K562 (cell line): ENCODE measurements around the gene ASPG. TPM values are rescaled to one million over a fixed set of nuclear protein-coding genes. Genes with fewer than 3 reads are reported as not detected.

ENCODE experiments used
- ATAC-seq: fragments of 200-7000 bp; cut with Tn5 transposase; 3 replicates; pipeline ENCODE4 v1.9.1; 2020; ENCODE audit warnings: moderate library complexity
- BruUV-seq: library from RNA; stranded (reverse); fragments of 400-500 nt; replicated peaks from 2 replicates; lab custom pipeline; 2021; lab: Mats Ljungman, UMichigan
- CTCF ChIA-PET: fragments of 300-600 bp; formaldehyde crosslinking; extraction: SDS; loops from one replicate; lab custom pipeline; 2021; ENCODE audit warnings: low intra/inter-chr PET ratio; lab: Yijun Ruan, JAX
- POLR2A ChIA-PET: fragments of 300-600, 350-650 bp; sonication (Branson Sonifier 250); formaldehyde crosslinking; extraction: SDS; loops from one replicate; lab custom pipeline; 2021; ENCODE audit warnings: antibody characterized with exemption, inconsistent platforms; lab: Yijun Ruan, JAX
- DNase-seq, 4 experiments: peaks; one replicate each; pipeline versions ENCODE4 v3.0.0 to v3.0.0-alpha.2; 2011 to 2018; ENCODE audit warnings: low spot score in 3 of 4, mixed read lengths in 3 of 4; ENCODE audit errors: extremely low read depth in 1 of 4
- FAIRE-seq: peaks from 2 replicates; lab custom pipeline; 2011; peaks lifted over from hg19 to GRCh38; lab: Jason Lieb, UNC
- H2AFZ ChIP-seq: 2 replicates; pipeline ENCODE4 v1.6.0; 2011; ENCODE audit warnings: low read depth, low read length, control low read depth, inconsistent platforms
- H3K27ac ChIP-seq: fragments of 200-600 bp; 3 replicates; pipeline ENCODE4 v1.8.0; 2011; ENCODE audit warnings: low read depth, mild to moderate bottlenecking, control low read depth, inconsistent platforms, low read length, moderate library complexity, mixed read lengths; ENCODE audit errors: extremely low read depth
- H3K27me3 ChIP-seq, 2 experiments: fragments of 300-600 bp in 1 of 2; 2 replicates in 1 of 2; 3 replicates in 1 of 2; pipeline versions ENCODE4 v1.6.0 to v1.8.0; 2011; ENCODE audit warnings: inconsistent platforms in 2 of 2, low read length in 2 of 2, mild to moderate bottlenecking in 1 of 2, mixed read lengths in 1 of 2, moderate library complexity in 1 of 2; ENCODE audit not compliant: control insufficient read depth in 2 of 2, insufficient read depth in 2 of 2
- H3K36me3 ChIP-seq: fragments of 300-600 bp; 3 replicates; pipeline ENCODE4 v1.8.0; 2011; ENCODE audit warnings: mild to moderate bottlenecking, low read length, inconsistent platforms; ENCODE audit not compliant: control insufficient read depth, insufficient read depth
- H3K4me1 ChIP-seq, 2 experiments: fragments of 200-600 bp in 1 of 2; replicated peaks in 1 of 2; 2 replicates in 1 of 2; 3 replicates in 1 of 2; pipeline versions ENCODE4 v1.5.1 to v1.8.0; 2011; ENCODE audit warnings: inconsistent platforms in 2 of 2, low read length in 2 of 2, mild to moderate bottlenecking in 1 of 2, mixed read lengths in 1 of 2, moderate library complexity in 1 of 2; ENCODE audit not compliant: control insufficient read depth in 2 of 2, insufficient read depth in 2 of 2
- H3K4me2 ChIP-seq: 2 replicates; pipeline ENCODE4 v1.6.1; 2011; ENCODE audit warnings: low read length, control low read depth, inconsistent platforms, mixed read lengths; ENCODE audit not compliant: insufficient read depth
- H3K4me3 ChIP-seq: fragments of 200-600 bp; sonication (generic), shearing (Covaris generic); 2 replicates; pipeline ENCODE4 v1.5.1; 2016; ENCODE audit warnings: control low read depth, inconsistent platforms
- H3K79me2 ChIP-seq: fragments of 200-600 bp; 3 replicates; pipeline ENCODE4 v1.8.0; 2011; ENCODE audit warnings: low read length, inconsistent platforms; ENCODE audit not compliant: control insufficient read depth, insufficient read depth
- H3K9ac ChIP-seq, 2 experiments: 2 replicates each; pipeline versions ENCODE4 v1.6.0 to v1.6.1; 2011; ENCODE audit warnings: low read depth in 2 of 2, low read length in 2 of 2, control low read depth in 1 of 2, inconsistent platforms in 1 of 2, mild to moderate bottlenecking in 1 of 2, mixed read lengths in 1 of 2; ENCODE audit not compliant: insufficient read depth in 1 of 2
- H3K9me1 ChIP-seq: one replicate; pipeline ENCODE4 v1.6.0; 2011; ENCODE audit warnings: inconsistent platforms, mild to moderate bottlenecking, low read length, moderate library complexity; ENCODE audit not compliant: control insufficient read depth, insufficient read depth
- H3K9me3 ChIP-seq: replicated peaks from 2 replicates; pipeline ENCODE4 v1.5.1; 2011; ENCODE audit warnings: low read depth, low read length, inconsistent platforms; ENCODE audit not compliant: control insufficient read depth, insufficient read depth
- H4K20me1 ChIP-seq: replicated peaks from 2 replicates; pipeline ENCODE4 v1.6.1; 2011; ENCODE audit warnings: low read length, inconsistent platforms, mixed read lengths; ENCODE audit not compliant: control insufficient read depth, insufficient read depth
- DLX4 ChIP-seq: fragments of 250-450 bp; sonication (Bioruptor Pico); IDR thresholded peaks from 2 replicates; pipeline ENCODE4 v1.6.1; 2021; ENCODE audit warnings: mild to moderate bottlenecking
- EGR1 ChIP-seq: fragments of 450-650 bp; conservative IDR thresholded peaks from 2 replicates; pipeline ENCODE4 v1.6.1; 2017; ENCODE audit warnings: mild to moderate bottlenecking
- ESRRB ChIP-seq: fragments of 250-450 bp; sonication (Bioruptor Pico); IDR thresholded peaks from 2 replicates; pipeline ENCODE4 v1.5.0; 2020; ENCODE audit warnings: mild to moderate bottlenecking, moderate library complexity, borderline replicate concordance
- HMG20A ChIP-seq: fragments of 450-650 bp; formaldehyde crosslinking; conservative IDR thresholded peaks from 2 replicates; pipeline ENCODE4 v1.4.0; 2020; ENCODE audit warnings: mild to moderate bottlenecking, mixed read lengths
- IRF1 ChIP-seq: sonication (generic); formaldehyde crosslinking; IDR thresholded peaks from 2 replicates; pipeline ENCODE4 v1.8.0; 2022; ENCODE audit warnings: missing genetic modification reagents, mild to moderate bottlenecking, borderline replicate concordance
- IRF9 ChIP-seq: fragments of 450-650 bp; IDR thresholded peaks from 2 replicates; pipeline ENCODE4 v1.6.1; 2016; ENCODE audit warnings: missing biosample characterization, missing genetic modification characterization
- WGBS: fragments of 100-300 bp; shearing (Covaris generic); methylation state at CpG from one replicate; pipeline ENCODE4 v1.1.6; 2016; ENCODE audit warnings: low coverage, mixed read lengths; ENCODE audit not compliant: insufficient coverage; ENCODE audit errors: missing lambda C conversion rate; 5-methylcytosine and 5-hydroxymethylcytosine counted together
- in situ Hi-C: fragments of 300-500 bp; cut with MboI; formaldehyde crosslinking; loops from 4 replicates; pipeline ENCODE4 v1.15.0; 2018; ENCODE audit warnings: inconsistent platforms, mixed read lengths
- intact Hi-C: fragments of 100-400 bp; cut with micrococcal nuclease; formaldehyde crosslinking; loops from 2 replicates; pipeline ENCODE4 v1.14.2; 2022
- polyA plus RNA-seq, 8 experiments: library from polyadenylated mRNA; depleted of rRNA in 4 of 8; stranded (reverse) in 5 of 8; unstranded in 3 of 8; fragments of >200 nt; fragmentation: Nextera tagmentation in 2 of 8; fragmentation: Illumina TruSeq in 1 of 8; extraction: Ambion mirVana in 2 of 8; extraction: Trizol in 1 of 8; gene quantifications; 2 replicates each; pipeline versions ENCODE4 v1.2.1 to v1.2.3, GENCODE V29; 2011 to 2014; ENCODE audit warnings: inconsistent platforms in 1 of 8, missing spikeins in 1 of 8
- total RNA-seq, 7 experiments: library from RNA; depleted of rRNA in 6 of 7; stranded (reverse); fragments of >200 nt in 6 of 7; fragmentation: Illumina TruSeq in 2 of 7; extraction: Trizol in 2 of 7; gene quantifications; 2 replicates each; pipeline versions ENCODE4 v1.2.1 to v1.2.3, GENCODE V29; 2011 to 2021; ENCODE audit warnings: low replicate concordance in 1 of 7

The ASPG gene
- total and polyA plus RNA-seq, 9 of the 15 experiments (the other 6 are each of a cell fraction or from before 2014, with no cell fraction given), result 0.18 TPM; not detected in 8

- Histone ChIP-seq H3K27ac (no peak overlapping the region), H3K4me1 (peaks cover 0 to 12% of the 10 kb centered on the region in 2 experiments; a peak in 2 of 5 replicates), H3K9ac (no peak overlapping the region), H3K79me2 (no peaks in the 10 kb centered on the region), H3K4me3 (no peak overlapping the region), H3K9me3 (no peaks in the 10 kb centered on the region), H2AFZ (no peak overlapping the region), H4K20me1 (no peaks in the 10 kb centered on the region), H3K9me1 (no peaks in the 10 kb centered on the region), H3K27me3 (peaks cover 0 to 25% of the 10 kb centered on the region in 2 experiments; a peak in 1 of 5 replicates), H3K4me2 (no peak overlapping the region), H3K36me3 (no peaks in the 10 kb centered on the region)
- in situ Hi-C loops, result no loop called here
- no peak for TF ChIP-seq EGR1
- TF ChIP-seq ESRRB (CRISPR knock-in tag), result no peak
- no peak for TF ChIP-seq HMG20A (CRISPR knock-in tag)
- no peak for TF ChIP-seq DLX4
- TF ChIP-seq IRF1, result no peak
- TF ChIP-seq IRF9 (tag), result no peak
- BruUV-seq, result no TSS peak
- ChIA-PET POLR2A (no interaction called here), CTCF (no interaction called here)
- FAIRE-seq, result no peak
- intact Hi-C loops, result no loop called here
- no peak for ATAC-seq
- DNase-seq, result no peak
- 0% methylated on average over 2 of the region's 16 CpGs for WGBS
These were observed 16.9 kb downstream of the ASPG start for GRCh38 chr14:104102282-104102914.
